GM19395 (cell line): ENCODE results near the gene CASP4.
"Not testable (repeated sequence)": the region's sequence is repeated elsewhere in the genome, so short reads cannot be mapped to it uniquely, and the experiment has no call there.

Source experiments
- ATAC-seq: cut with Tn5 transposase; IDR thresholded peaks from one replicate; pipeline ENCODE4 v1.9.1; 2021; ENCODE audit warnings: mild to moderate bottlenecking, moderate library complexity; ENCODE audit not compliant: unreplicated experiment

CASP4 gene

DNA sequence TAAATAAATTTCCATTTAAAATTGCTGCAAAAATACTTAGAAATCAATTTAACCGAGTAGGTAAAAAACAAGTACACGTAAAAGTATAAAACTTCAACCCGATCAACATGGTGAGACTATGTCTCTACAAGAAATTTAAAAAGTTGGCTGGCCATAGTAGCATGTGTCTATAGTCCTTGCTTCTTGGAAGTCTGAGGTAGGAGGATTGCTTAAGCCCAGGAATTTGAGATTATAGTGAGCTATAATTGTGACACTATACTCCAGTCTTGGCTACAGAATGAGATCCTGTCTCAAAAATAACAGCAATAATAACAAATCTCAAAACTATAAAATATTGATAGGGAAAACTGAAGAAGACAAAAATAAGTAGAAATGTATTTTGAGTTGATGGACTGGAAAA lies 11.1 kb downstream of the CASP4 start:
- no peak for ATAC-seq

DNA sequence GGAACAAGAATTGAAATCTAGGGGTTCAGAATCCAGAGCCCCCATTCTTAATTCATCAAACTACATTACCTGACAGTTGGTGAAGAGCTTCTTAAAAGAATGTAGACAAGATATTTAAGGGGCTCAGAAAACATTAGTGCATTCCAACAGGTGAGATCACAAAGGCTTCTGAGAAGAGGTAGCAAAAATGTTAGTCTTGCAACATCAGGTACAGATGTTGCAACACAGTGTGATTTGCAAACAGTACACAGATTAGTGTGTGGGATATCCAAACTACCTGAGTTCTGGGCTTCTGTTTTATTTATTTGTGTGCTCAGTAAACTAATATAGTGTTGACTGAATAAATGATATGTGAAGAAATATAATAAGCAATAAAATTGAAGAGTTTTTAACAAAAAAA lies 11.8 kb downstream of the CASP4 start:
- ATAC-seq, result no peak

GRCh38 chr11:104946907-104947306 lies 21.5 kb downstream of the CASP4 start:
- peak; percentile 98 for ATAC-seq

DNA sequence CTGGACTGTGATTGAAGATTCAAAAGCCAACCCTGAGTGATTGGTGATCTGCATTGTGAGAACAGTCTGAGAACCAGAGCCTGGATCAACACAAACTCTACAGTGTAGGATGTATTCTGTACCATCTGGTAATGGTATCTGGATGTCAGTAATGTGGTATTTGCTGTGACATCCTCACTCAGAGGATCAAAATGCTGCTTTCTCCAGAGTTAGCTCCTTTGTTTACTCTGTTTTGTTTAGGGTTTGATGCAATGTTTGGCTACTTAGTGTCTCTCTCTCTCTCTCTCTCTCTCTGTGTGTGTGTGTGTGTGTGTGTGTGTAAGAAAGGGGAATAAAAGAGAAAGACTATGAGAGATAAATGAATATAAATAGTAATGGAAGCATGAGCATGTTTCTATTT lies 24.3 kb downstream of the CASP4 start:
- no peak for ATAC-seq

DNA sequence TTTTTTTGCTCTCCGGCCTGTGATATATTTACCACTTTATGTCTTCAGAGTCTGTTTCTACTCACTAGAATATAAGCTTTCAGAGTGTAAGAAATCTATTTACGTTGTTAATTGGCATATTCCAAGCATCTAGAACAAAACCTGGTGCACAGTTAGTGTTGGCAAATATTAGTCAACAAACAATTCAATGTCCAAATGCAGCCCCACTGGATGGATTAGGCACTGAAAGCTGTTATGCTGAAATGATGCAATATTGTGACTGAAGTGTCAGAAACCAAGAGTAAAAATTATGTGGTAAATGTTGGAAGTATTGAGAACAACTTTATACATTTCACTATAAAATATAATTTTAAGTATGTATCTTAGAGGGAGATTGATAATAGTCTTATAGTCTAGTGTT lies 24.8 kb downstream of the CASP4 start:
- ATAC-seq, result no peak

- no peak for ATAC-seq
These were observed 33.8 kb downstream of the CASP4 start for GRCh38 chr11:104934594-104934993.

- not testable (repeated sequence) for ATAC-seq
These were observed 34.3 kb downstream of the CASP4 start for GRCh38 chr11:104934073-104934472.

GRCh38 chr11:104928811-104929210 lies 39.6 kb downstream of the CASP4 start:
- no peak for ATAC-seq

GRCh38 chr11:104926771-104927611 lies 41.4 kb downstream of the CASP4 start:
- no peak for ATAC-seq

- no peak for ATAC-seq
These were observed 42.5 kb downstream of the CASP4 start for GRCh38 chr11:104925850-104926249.

- ATAC-seq, result peak; percentile 77
These were observed 50.1 kb downstream of the CASP4 start for GRCh38 chr11:104918113-104918824.

- ATAC-seq, result peak; percentile 33
These were observed 50.9 kb downstream of the CASP4 start for GRCh38 chr11:104917271-104918112.

DNA sequence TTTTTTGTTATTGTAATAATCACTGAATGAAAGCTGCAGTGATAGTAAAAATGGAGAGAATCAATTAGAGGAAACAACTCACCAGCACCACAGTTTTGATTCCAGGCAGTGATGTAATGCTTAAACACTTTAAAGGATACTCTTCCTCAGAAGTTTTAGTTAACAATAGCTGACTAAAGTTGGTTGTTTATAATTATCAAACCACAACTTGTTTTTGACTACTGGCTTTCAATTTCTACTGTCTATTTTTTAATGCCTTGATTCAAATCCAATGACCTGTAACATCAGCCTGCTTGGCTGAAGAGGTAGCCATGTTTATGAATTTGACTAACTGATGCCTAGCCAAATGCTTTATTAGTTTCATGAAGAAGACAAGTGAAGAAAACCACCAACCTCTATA lies 51.9 kb downstream of the CASP4 start:
- no peak for ATAC-seq

GRCh38 chr11:104912102-104912501 lies 56.3 kb downstream of the CASP4 start:
- ATAC-seq, result no peak

DNA sequence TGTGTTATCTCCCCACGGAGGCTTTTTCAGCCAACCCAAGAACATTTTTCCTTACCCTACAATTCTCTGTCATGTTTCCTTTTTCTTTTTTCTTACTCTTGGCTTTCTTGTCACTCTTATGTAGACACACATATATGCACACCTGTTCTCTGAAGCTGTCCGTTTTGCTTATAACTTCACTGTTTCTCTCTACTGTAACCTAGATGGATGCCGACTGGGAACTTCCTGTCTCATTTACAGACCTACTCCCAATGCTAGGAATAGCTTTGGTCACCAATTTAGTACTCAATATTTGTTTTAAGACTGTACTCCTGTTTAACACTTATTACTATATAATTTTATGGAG lies 60.2 kb downstream of the CASP4 start:
- ATAC-seq, result peak; percentile 21

DNA sequence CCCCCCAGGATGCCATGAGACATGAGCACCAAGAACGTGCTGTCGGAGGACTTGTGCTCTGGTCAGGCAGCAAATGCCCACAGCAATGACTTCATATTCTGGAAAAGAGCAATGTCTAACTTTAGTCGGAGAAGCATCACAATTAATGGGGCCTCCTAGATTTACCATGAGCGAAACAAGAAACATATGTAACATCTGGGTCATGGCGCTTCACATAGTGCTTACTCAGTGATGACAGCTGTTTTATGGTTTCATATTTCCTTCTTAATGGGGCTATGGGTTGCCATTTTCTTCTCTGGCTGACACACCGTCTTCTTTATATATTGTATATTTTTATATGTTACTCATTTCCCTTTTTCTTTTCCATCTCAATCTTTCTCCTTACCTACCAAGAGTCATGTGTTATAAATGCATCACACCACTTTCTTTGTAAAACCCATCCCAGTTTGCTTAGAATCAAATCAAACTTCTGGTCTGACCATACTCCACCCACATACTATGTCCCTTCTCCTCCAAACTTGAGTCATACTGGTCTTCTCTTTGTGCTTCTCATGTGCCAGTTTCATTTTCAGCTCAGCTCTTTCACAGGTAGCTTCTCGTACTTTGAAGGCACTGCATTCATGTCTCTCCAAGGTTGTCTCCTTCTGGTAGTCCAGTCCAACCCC lies 60.7 kb downstream of the CASP4 start:
- peak; percentile 92 for ATAC-seq

DNA sequence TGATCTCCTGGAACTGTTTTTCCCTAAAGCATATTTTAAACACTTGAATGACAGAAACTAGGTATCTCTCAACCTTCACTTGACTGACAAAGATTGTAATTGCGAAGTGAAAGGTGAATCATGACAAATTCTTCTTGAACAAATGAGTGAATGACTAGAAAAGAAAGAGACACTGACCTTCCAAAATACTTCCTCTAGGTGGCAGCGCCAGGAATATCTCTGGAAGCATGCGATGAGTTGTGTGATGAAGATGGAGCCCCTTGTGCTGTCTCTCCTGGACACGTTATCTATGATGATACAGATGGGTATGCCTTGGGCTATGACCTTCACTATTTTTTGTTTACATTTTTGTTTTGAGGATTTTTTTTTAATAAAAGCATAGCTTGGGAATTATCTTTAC lies 63.1 kb downstream of the CASP4 start:
- no peak for ATAC-seq

DNA sequence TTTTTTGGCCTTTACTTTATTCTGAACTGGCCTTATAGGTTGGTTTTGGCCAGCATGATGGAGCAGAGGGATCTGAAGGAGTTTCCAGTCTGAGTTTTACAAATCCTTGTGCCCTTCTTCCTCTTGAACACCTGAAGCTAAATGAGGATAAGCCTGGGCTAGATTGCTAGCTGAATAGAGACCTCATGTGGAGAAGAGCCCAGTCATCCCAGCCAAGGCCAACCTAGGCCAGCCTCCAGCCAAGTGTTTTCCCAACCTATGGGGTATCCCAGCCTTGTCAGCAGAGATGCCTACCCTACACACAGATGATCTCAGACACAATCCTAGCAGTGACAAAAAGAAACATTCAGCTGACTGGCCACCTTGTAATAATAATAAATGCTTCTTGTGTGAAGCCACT lies 69.1 kb downstream of the CASP4 start:
- no peak for ATAC-seq

GRCh38 chr11:104898685-104899013 lies 69.7 kb downstream of the CASP4 start:
- ATAC-seq, result no peak

DNA sequence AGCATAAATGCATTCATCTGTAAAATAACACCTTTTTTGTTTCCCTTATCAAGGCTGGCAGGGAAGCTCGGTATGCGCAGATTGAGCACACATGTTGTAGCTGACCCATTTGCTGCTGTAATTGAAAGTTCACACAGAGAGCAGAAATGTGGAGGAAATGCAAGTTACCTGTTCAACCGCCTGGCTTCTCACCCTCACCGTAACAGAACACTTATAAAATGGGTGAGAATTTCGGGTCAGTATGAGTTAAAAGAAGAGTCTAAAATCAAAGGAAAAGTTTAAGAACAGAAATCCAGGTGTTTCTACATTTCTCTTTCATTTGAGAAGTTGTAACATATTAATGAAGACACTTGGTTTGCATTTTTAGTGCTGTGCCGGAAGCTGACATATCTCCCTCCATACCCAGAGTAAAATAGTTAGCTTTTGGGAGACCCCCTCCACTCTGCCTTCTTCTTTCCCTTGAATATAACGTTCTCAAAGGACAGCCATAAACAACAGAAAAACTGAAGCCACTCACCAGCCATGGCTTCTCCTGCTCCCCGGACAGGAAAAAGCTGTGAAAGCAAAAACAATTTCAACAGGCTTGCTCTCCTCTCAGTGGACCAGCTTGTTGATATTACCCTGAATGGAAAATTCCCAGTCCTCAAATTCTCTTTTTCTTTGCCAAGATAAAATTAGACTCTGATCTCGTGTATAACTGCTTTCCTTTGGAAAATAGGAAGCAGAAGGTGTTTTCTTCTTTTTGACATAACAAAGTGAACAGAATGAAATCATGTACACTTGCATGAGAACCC lies 70.3 kb downstream of the CASP4 start, which contains the start of gene CASP12:
Gene CASP12, minus strand, starts transcription at position 570 of the 794 bp plus-strand sequence.
- no peak for ATAC-seq
